HepG2 (cell line): ENCODE results near the gene ELF2. TPM values are rescaled to one million over a fixed set of nuclear protein-coding genes. Genes with fewer than 3 reads are reported as not detected.
A peak's percentile ranks its signal among the peaks of the same experiment; 100 is the strongest.

Source experiments
- CBX1 ChIP-seq: IDR thresholded peaks from one replicate; pipeline ENCODE4 v1.6.1; 2016; ENCODE audit warnings: antibody characterized with exemption, low read depth
- CENPX ChIP-seq: sonication (generic); formaldehyde crosslinking; IDR thresholded peaks from 2 replicates; pipeline ENCODE4 v1.9.0; 2021; ENCODE audit warnings: mild to moderate bottlenecking, missing genetic modification reagents, moderate library complexity
- ESRRA ChIP-seq: sonication (generic); formaldehyde crosslinking; IDR thresholded peaks from 2 replicates; pipeline ENCODE4 v1.5.1; 2020; ENCODE audit warnings: mild to moderate bottlenecking, low read depth, missing genetic modification reagents
- GATAD1 ChIP-seq: IDR thresholded peaks from 2 replicates; pipeline ENCODE4 v1.6.1; 2016; ENCODE audit warnings: missing genetic modification reagents, missing compliant biosample characterization
- HES4 ChIP-seq: sonication (generic); formaldehyde crosslinking; IDR thresholded peaks from 2 replicates; pipeline ENCODE4 v1.9.0; 2021; ENCODE audit warnings: mild to moderate bottlenecking, missing genetic modification reagents, borderline replicate concordance
- HNF1B ChIP-seq: sonication (generic); formaldehyde crosslinking; IDR thresholded peaks from 2 replicates; pipeline ENCODE4 v1.5.1; 2020; ENCODE audit warnings: mild to moderate bottlenecking, moderate library complexity, missing genetic modification reagents
- HOXA7 ChIP-seq: sonication (generic); formaldehyde crosslinking; IDR thresholded peaks from 2 replicates; pipeline ENCODE4 v1.8.1; 2022; ENCODE audit warnings: mild to moderate bottlenecking, missing genetic modification reagents, moderate library complexity
- KDM5A ChIP-seq: fragments of 200-600 bp; sonication (generic); IDR thresholded peaks from 2 replicates; pipeline ENCODE4 v1.7.0; 2018; ENCODE audit warnings: antibody characterized with exemption, mild to moderate bottlenecking, low read length, borderline replicate concordance
- KDM5B ChIP-seq: sonication (generic); formaldehyde crosslinking; IDR thresholded peaks from 2 replicates; pipeline ENCODE4 v1.4.0; 2020; ENCODE audit warnings: missing genetic modification reagents, mild to moderate bottlenecking, borderline replicate concordance
- NFE2L1 ChIP-seq: sonication (generic); formaldehyde crosslinking; IDR thresholded peaks from 2 replicates; pipeline ENCODE4 v1.4.0; 2020; ENCODE audit warnings: missing genetic modification reagents, mild to moderate bottlenecking, borderline replicate concordance
- NFYC ChIP-seq: IDR thresholded peaks from 2 replicates; pipeline ENCODE4 v1.6.1; 2016; ENCODE audit warnings: missing genetic modification reagents, missing compliant biosample characterization
- NKX3-1 ChIP-seq: sonication (generic); formaldehyde crosslinking; IDR thresholded peaks from 2 replicates; pipeline ENCODE4 v1.5.0; 2020; ENCODE audit warnings: missing genetic modification reagents
- NR0B2 ChIP-seq: sonication (generic); formaldehyde crosslinking; IDR thresholded peaks from 2 replicates; pipeline ENCODE4 v1.4.0; 2020; ENCODE audit warnings: mild to moderate bottlenecking, missing genetic modification reagents
- TP53 ChIP-seq: sonication (generic); formaldehyde crosslinking; conservative IDR thresholded peaks from 2 replicates; pipeline ENCODE4 v1.4.0; 2020; ENCODE audit warnings: missing genetic modification reagents
- ZFYVE20 ChIP-seq: sonication (generic); formaldehyde crosslinking; IDR thresholded peaks from 2 replicates; pipeline ENCODE4 v1.8.0; 2023; ENCODE audit warnings: low read depth, mild to moderate bottlenecking, moderate library complexity, missing genetic modification reagents, borderline replicate concordance
- ZMYM4 ChIP-seq: sonication (generic); formaldehyde crosslinking; IDR thresholded peaks from 2 replicates; pipeline ENCODE4 v1.8.1; 2023; ENCODE audit warnings: mild to moderate bottlenecking, missing genetic modification reagents
- ZNF317 ChIP-seq: sonication (generic); formaldehyde crosslinking; IDR thresholded peaks from 2 replicates; pipeline ENCODE4 v1.5.0; 2020; ENCODE audit warnings: mild to moderate bottlenecking, missing genetic modification reagents
- ZNF335 ChIP-seq: sonication (generic); formaldehyde crosslinking; IDR thresholded peaks from 2 replicates; pipeline ENCODE4 v1.4.0; 2020; ENCODE audit warnings: missing genetic modification reagents
- ZNF468 ChIP-seq: sonication (generic); formaldehyde crosslinking; IDR thresholded peaks from 2 replicates; pipeline ENCODE4 v1.8.0; 2022; ENCODE audit warnings: mild to moderate bottlenecking, moderate library complexity, missing genetic modification reagents
- ZNF556 ChIP-seq: sonication (generic); formaldehyde crosslinking; IDR thresholded peaks from 2 replicates; pipeline ENCODE4 v1.4.0; 2020; ENCODE audit warnings: mild to moderate bottlenecking, missing genetic modification reagents, borderline replicate concordance
- ZNF740 ChIP-seq: sonication (generic); formaldehyde crosslinking; IDR thresholded peaks from 2 replicates; pipeline ENCODE4 v1.4.0; 2020; ENCODE audit warnings: missing genetic modification reagents
- ZNF781 ChIP-seq: sonication (generic); formaldehyde crosslinking; IDR thresholded peaks from 2 replicates; pipeline ENCODE4 v1.5.1; 2020; ENCODE audit warnings: borderline replicate concordance, mild to moderate bottlenecking, missing genetic modification reagents; ENCODE audit errors: not compliant biosample characterization
- ZNF816 ChIP-seq: sonication (generic); formaldehyde crosslinking; IDR thresholded peaks from 2 replicates; pipeline ENCODE4 v1.8.0; 2022; ENCODE audit warnings: missing genetic modification reagents, mild to moderate bottlenecking, borderline replicate concordance
- polyA plus RNA-seq, 8 experiments: library from polyadenylated mRNA; depleted of rRNA in 3 of 8; stranded (reverse) in 7 of 8; unstranded in 1 of 8; fragments of >200 nt; fragmentation: Illumina TruSeq in 4 of 8; extraction: Trizol in 4 of 8; gene quantifications; 2 replicates each; pipeline versions ENCODE4 v1.2.1 to v1.2.3, GENCODE V29; 2011 to 2016; ENCODE audit warnings: low read depth in 4 of 8, missing spikeins in 1 of 8, mixed read lengths in 1 of 8; ENCODE audit not compliant: insufficient read depth in 1 of 8
- total RNA-seq, 5 experiments: library from RNA; depleted of rRNA; stranded (reverse); fragments of >200 nt; fragmentation: Illumina TruSeq; extraction: Trizol; gene quantifications; 2 replicates each; pipeline ENCODE4 v1.2.3, GENCODE V29; 2016; ENCODE audit warnings: low read depth in 1 of 5
- TF ChIP-seq, protein P1 (sequence below): sonication (generic); formaldehyde crosslinking; IDR thresholded peaks from 2 replicates; pipeline ENCODE4 v1.4.0; 2020; ENCODE audit warnings: missing genetic modification reagents
- TF ChIP-seq, protein P2 (sequence below): IDR thresholded peaks from 2 replicates; pipeline ENCODE4 v1.6.1; 2012; ENCODE audit warnings: inconsistent platforms
- TF ChIP-seq, protein P3 (sequence below): sonication (generic); formaldehyde crosslinking; IDR thresholded peaks from 2 replicates; pipeline ENCODE4 v1.8.0; 2022; ENCODE audit warnings: missing genetic modification reagents, low read depth, mild to moderate bottlenecking, borderline replicate concordance

ELF2 gene
- total and polyA plus RNA-seq, 2 of the 13 experiments (the other 11 are each of a cell fraction or from before 2014, with no cell fraction given): 28.6 to 35.4 TPM

GRCh38 chr4:139083956-139084803, 92.8 kb downstream of the ELF2 start (continued):
- TF ChIP-seq, protein P1, sequence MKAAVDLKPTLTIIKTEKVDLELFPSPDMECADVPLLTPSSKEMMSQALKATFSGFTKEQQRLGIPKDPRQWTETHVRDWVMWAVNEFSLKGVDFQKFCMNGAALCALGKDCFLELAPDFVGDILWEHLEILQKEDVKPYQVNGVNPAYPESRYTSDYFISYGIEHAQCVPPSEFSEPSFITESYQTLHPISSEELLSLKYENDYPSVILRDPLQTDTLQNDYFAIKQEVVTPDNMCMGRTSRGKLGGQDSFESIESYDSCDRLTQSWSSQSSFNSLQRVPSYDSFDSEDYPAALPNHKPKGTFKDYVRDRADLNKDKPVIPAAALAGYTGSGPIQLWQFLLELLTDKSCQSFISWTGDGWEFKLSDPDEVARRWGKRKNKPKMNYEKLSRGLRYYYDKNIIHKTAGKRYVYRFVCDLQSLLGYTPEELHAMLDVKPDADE (CRISPR knock-in tag): no peak
- TF ChIP-seq, protein P2, sequence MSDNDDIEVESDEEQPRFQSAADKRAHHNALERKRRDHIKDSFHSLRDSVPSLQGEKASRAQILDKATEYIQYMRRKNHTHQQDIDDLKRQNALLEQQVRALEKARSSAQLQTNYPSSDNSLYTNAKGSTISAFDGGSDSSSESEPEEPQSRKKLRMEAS: peak; percentile 89
- TF ChIP-seq HES4 (CRISPR knock-in tag) (no peak; the same call in 1 of the 2 replicates), GATAD1 (peak; percentile 48; the same call in 1 of the 2 replicates), ZNF317 (CRISPR knock-in tag) (no peak), ESRRA (CRISPR knock-in tag) (no peak), ZNF816 (CRISPR knock-in tag) (peak; percentile 87; the same call in 1 of the 2 replicates), NFYC (CRISPR knock-in tag) (0 out of 2 replicates have a peak, but pooled peaks have one; percentile 36), ZNF335 (CRISPR knock-in tag) (no peak), ZFYVE20 (CRISPR knock-in tag) (no peak), KDM5A (no peak), ZNF468 (CRISPR knock-in tag) (no peak), ZNF781 (CRISPR knock-in tag) (no peak), HOXA7 (CRISPR knock-in tag) (0 out of 2 replicates have a peak, but pooled peaks have one; percentile 22), HNF1B (CRISPR knock-in tag) (no peak), ZNF740 (peak; percentile 0), KDM5B (CRISPR knock-in tag) (peak; percentile 51; the same call in 1 of the 2 replicates), TP53 (no peak), CENPX (CRISPR knock-in tag) (no peak), ZNF556 (CRISPR knock-in tag) (no peak; the same call in 1 of the 2 replicates), NFE2L1 (no peak), NKX3-1 (no peak), ZMYM4 (CRISPR knock-in tag) (peak; percentile 90), CBX1 (peak; percentile 69), NR0B2 (CRISPR knock-in tag) (peak; percentile 88)
- TF ChIP-seq, protein P3, sequence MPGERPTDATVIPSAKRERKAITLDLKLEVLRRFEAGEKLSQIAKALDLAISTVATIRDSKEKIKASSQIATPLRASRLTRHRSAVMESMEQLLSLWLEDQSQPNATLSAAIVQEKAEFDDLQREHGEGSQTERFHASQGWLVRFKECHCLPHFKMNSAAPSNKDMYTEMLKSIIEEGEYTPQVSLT (CRISPR knock-in tag): no peak; the same call in 1 of the 2 replicates
